RWPE2 (cell line): ENCODE results near the gene RASD1.

Experiments used
- ATAC-seq: fragments of 200-7000 bp; cut with Tn5 transposase; 3 replicates; pipeline ENCODE4 v1.9.1; 2021; ENCODE audit warnings: low read depth
- DNase-seq: peaks from one replicate; pipeline ENCODE4 v3.0.0-alpha.2; 2020; ENCODE audit warnings: low spot score
- H3K27ac ChIP-seq: fragments of 450-650 bp; 2 replicates; pipeline ENCODE4 v1.5.1; 2017; ENCODE audit warnings: mild to moderate bottlenecking; ENCODE audit not compliant: poor library complexity, severe bottlenecking
- H3K27me3 ChIP-seq: fragments of 250-450 bp; sonication (Bioruptor Pico); 2 replicates; pipeline ENCODE4 v1.5.1; 2021; ENCODE audit warnings: mild to moderate bottlenecking, moderate library complexity; ENCODE audit not compliant: insufficient read depth, poor library complexity, severe bottlenecking
- H3K36me3 ChIP-seq: fragments of 250-450 bp; sonication (Bioruptor Pico); 2 replicates; pipeline ENCODE4 v1.5.1; 2020; ENCODE audit warnings: low read depth, mild to moderate bottlenecking, moderate library complexity
- H3K4me1 ChIP-seq: fragments of 250-450 bp; sonication (Bioruptor Pico); 2 replicates; pipeline ENCODE4 v1.5.1; 2021; ENCODE audit warnings: mild to moderate bottlenecking, moderate library complexity; ENCODE audit not compliant: insufficient read depth, poor library complexity, severe bottlenecking
- H3K4me3 ChIP-seq: fragments of 250-450 bp; sonication (Bioruptor Pico); 2 replicates; pipeline ENCODE4 v1.5.1; 2021; ENCODE audit warnings: mild to moderate bottlenecking, moderate library complexity; ENCODE audit not compliant: severe bottlenecking
- H3K9me3 ChIP-seq: fragments of 250-450 bp; sonication (Bioruptor Pico); 2 replicates; pipeline ENCODE4 v1.5.1; 2021; ENCODE audit warnings: mild to moderate bottlenecking, moderate library complexity; ENCODE audit not compliant: severe bottlenecking
- CTCF ChIP-seq: fragments of 450-650 bp; IDR thresholded peaks from one replicate; pipeline ENCODE4 v1.5.1; 2017; ENCODE audit warnings: mild to moderate bottlenecking, moderate library complexity; ENCODE audit not compliant: poor library complexity, severe bottlenecking

RASD1 gene

GRCh38 chr17:17527534-17527933, 31.3 kb upstream of the RASD1 start:
- Histone ChIP-seq H3K4me3 (no peak overlapping the region), H3K27ac (no peak overlapping the region), H3K4me1 (no peaks in the 10 kb centered on the region), H3K9me3 (no peaks in the 10 kb centered on the region), H3K27me3 (no peaks in the 10 kb centered on the region), H3K36me3 (no peaks in the 10 kb centered on the region)
- DNase-seq (no peak), ATAC-seq (no peak)
- no peak for TF ChIP-seq CTCF

DNA sequence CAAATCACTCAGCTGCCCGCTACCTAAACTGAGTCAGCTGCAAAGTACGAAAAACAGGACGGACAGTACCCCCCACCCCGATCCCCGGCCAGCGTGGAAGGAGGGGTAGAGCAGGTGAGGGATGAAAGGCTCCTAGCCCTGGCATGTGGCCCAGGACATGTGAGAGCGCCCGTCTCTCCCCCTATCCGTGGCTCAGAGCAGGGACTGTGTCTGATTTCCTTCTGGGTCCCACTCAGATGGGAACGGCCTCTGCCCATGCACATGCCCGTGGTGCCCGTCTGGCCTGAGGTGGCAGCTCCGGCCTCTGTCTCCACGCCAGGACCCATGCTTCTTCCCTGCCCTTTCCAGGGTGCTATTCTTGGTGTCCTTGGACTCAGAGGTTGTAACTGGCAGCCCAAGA, 30.2 kb upstream of the RASD1 start:
- Histone ChIP-seq H3K4me1 (no peaks in the 10 kb centered on the region), H3K9me3 (no peaks in the 10 kb centered on the region), H3K27ac (no peak overlapping the region), H3K27me3 (no peaks in the 10 kb centered on the region), H3K36me3 (no peaks in the 10 kb centered on the region), H3K4me3 (no peak overlapping the region)
- no peak for DNase-seq
- TF ChIP-seq CTCF = no peak
- ATAC-seq = no peak

- Histone ChIP-seq H3K4me1 (no peaks in the 10 kb centered on the region), H3K27ac (no peak overlapping the region), H3K27me3 (no peaks in the 10 kb centered on the region), H3K36me3 (no peaks in the 10 kb centered on the region), H3K4me3 (no peak overlapping the region), H3K9me3 (no peaks in the 10 kb centered on the region)
- no peak for DNase-seq
- no peak for TF ChIP-seq CTCF
- no peak for ATAC-seq
These were observed 29.8 kb upstream of the RASD1 start for GRCh38 chr17:17525956-17526355.

- Histone ChIP-seq H3K9me3 (no peaks in the 10 kb centered on the region), H3K27ac (no peak overlapping the region), H3K4me3 (no peak overlapping the region), H3K27me3 (no peaks in the 10 kb centered on the region), H3K4me1 (no peaks in the 10 kb centered on the region), H3K36me3 (no peaks in the 10 kb centered on the region)
- TF ChIP-seq CTCF = no peak
- no peak for ATAC-seq
- no peak for DNase-seq
These were observed 29.1 kb upstream of the RASD1 start for GRCh38 chr17:17525311-17525710.

GRCh38 chr17:17523731-17524490, 27.7 kb upstream of the RASD1 start:
- DNase-seq (no peak), ATAC-seq (no peak)
- Histone ChIP-seq H3K4me3 (no peak overlapping the region), H3K36me3 (no peaks in the 10 kb centered on the region), H3K9me3 (no peaks in the 10 kb centered on the region), H3K27ac (no peak overlapping the region), H3K27me3 (no peaks in the 10 kb centered on the region), H3K4me1 (no peaks in the 10 kb centered on the region)
- TF ChIP-seq CTCF = no peak
